ENCODE measurements around the gene ZNF185. TPM values are rescaled to one million over a fixed set of nuclear protein-coding genes. Genes with fewer than 3 reads are reported as not detected.

ZNF185 gene
- total and polyA plus RNA-seq, 10 of the 15 experiments (the other 5 are each of a cell fraction or from before 2014, with no cell fraction given): 0.23 to 1.3 (median 0.55) TPM

GRCh38 chrX:152898442-152898841 lies 575 bp downstream of the ZNF185 start:
- no peaks in the 10 kb centered on the region for H3K9me3 ChIP-seq (replicated peaks; ENCODE audit: control insufficient read depth, insufficient read depth, low read length)
- ChIA-PET POLR2A (no interaction called here), CTCF (no interaction called here), SMC1A (ENCODE audit: uncharacterized antibody, unreplicated experiment) (no interaction called here), RAD21 (ENCODE audit: unreplicated experiment) (no interaction called here)
- in situ Hi-C loops (cut with MboI): no loop called here
- DNase-seq (ENCODE audit: low read depth, low spot score) (no peak), ATAC-seq (no peak), FAIRE-seq (no peak)
- H2AFZ ChIP-seq (ENCODE audit: control insufficient read depth, low read depth, low read length): no peak overlapping the region
- H3K36me3 ChIP-seq (ENCODE audit: control insufficient read depth in 2 of 2, insufficient read depth in 2 of 2, low read length in 1 of 2): no peaks in the 10 kb centered on the region
- no peak overlapping the region for H3K27ac ChIP-seq (ENCODE audit: control insufficient read depth, insufficient read depth)
- intact Hi-C loops (cut with micrococcal nuclease; ENCODE audit: unreplicated experiment): no loop called here
- no peaks in the 10 kb centered on the region; a peak in 1 of 4 replicates for H3K27me3 ChIP-seq (replicated peaks in 1 of 2; ENCODE audit: control insufficient read depth in 2 of 2, insufficient read depth in 2 of 2, low read length in 1 of 2)
- 49% methylated on average over 10 of the region's 10 CpGs for WGBS (ENCODE audit: insufficient coverage, insufficient replicate concordance, low lambda C conversion rate, missing lambda C conversion rate)
- H3K79me2 ChIP-seq (ENCODE audit: control insufficient read depth, insufficient read depth, low read length): no peaks in the 10 kb centered on the region
- H3K4me3 ChIP-seq: no peak overlapping the region
- no peaks in the 10 kb centered on the region for H3K4me1 ChIP-seq (ENCODE audit: control insufficient read depth, insufficient read depth, low read length)
- no peak overlapping the region for H3K4me2 ChIP-seq (ENCODE audit: control insufficient read depth, insufficient read depth)
- no peaks in the 10 kb centered on the region for H4K20me1 ChIP-seq (ENCODE audit: control insufficient read depth, insufficient read depth)
- no peak overlapping the region for H3K9ac ChIP-seq (ENCODE audit: control insufficient read depth, insufficient read depth, low read length)
- no TSS peak for BruUV-seq (replicated peaks)
- TF ChIP-seq DPF2 (IDR thresholded peaks at IDR 0.05) (no peak), CBFB (IDR thresholded peaks at IDR 0.05; ENCODE audit: low read depth) (no peak), CUX1 (IDR thresholded peaks at IDR 0.05; ENCODE audit: insufficient replicate concordance, low read depth, low read length) (no peak), RELA (IDR thresholded peaks at IDR 0.05; ENCODE audit: borderline replicate concordance, partially characterized antibody) (no peak), REST (IDR thresholded peaks at IDR 0.05; ENCODE audit: low read depth, low read length) (no peak), ELK1 (IDR thresholded peaks at IDR 0.05; ENCODE audit: low read depth, low read length) (no peak), NKRF (conservative IDR thresholded peaks at IDR 0.05) (no peak), MTA2 (IDR thresholded peaks at IDR 0.05; ENCODE audit: low read depth) (no peak), SUPT20H (IDR thresholded peaks at IDR 0.05; ENCODE audit: borderline replicate concordance, control insufficient read depth, low read depth, low read length) (no peak), MXI1 (IDR thresholded peaks at IDR 0.05; ENCODE audit: low read depth, low read length) (no peak), ATF2 (IDR thresholded peaks at IDR 0.05; ENCODE audit: low read length) (no peak)

Data from GM12878 (cell line).